Measurements from ENCODE around the gene GNB2. TPM values are rescaled to one million over a fixed set of nuclear protein-coding genes. Genes with fewer than 3 reads are reported as not detected.
"Not testable (repeated sequence)": the region's sequence is repeated elsewhere in the genome, so short reads cannot be mapped to it uniquely, and the experiment has no call there.

Gene GNB2
- total RNA-seq, 2 donors from 2014 or later = 196 to 198 TPM

DNA sequence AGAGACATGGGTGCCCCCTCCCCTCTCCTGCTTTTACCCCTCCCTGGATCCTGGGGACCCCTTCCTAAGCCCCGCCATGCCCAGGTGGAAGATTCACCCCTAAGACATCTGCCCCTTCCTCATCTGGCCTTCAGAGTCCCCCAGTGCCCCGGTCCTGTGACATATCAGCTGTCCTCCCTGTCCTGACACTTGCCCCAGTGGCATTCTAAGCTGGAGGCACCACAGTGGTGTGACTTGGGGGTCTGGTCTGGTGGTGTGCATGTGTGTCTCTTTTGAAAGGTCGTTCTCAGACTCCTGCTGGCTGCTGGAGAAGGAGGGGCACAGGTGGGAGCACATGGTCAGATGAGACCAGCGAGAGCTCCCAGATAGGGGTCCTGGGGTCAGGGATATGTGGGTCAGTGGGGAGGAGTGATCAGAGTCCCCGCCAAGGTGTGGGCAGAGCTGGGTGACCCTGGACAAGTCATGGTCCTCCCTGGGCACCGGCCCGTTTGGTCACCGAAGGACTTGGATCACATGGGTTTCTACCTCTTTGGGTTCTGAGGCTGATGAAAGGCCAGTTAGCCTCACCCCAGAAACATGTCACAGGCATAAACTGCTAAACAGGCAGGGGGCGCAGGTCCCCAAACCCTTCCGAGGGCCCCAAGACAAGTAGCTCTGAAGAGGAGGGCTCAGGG is 31.5 kb upstream of the GNB2 start:
- no peaks in the 10 kb centered on the region for H3K36me3 Mint-ChIP-seq (ENCODE audit: insufficient read depth in 2 of 2)
- no peak overlapping the region for H3K27ac Mint-ChIP-seq

DNA sequence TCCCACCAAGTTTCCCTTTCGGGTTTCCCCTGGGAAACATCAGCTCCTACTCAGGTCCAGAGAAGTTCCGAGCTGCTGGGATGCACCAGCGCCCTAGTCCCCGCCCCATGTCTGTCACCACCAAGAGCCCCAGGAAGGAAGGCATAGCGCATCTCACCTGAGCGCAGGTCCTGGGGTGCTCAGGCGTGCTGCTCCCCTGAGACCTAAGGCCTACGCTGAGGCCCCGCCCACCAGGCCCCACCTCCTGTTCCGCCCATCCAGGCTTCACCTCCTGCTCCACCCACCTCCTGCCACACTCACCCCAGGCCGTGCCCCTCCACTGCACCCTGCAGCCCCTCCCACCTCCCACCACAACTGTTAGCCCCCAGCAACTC is 31.0 kb upstream of the GNB2 start:
- H3K36me3 Mint-ChIP-seq (ENCODE audit: insufficient read depth in 2 of 2) = no peaks in the 10 kb centered on the region
- no peaks in the 10 kb centered on the region for H3K4me1 Mint-ChIP-seq (ENCODE audit: low read depth)
- ATAC-seq (replicated peaks in 1 of 2) (peak; percentile 36 to 49), DNase-seq (peak; percentile 19 to 29)
- H3K27me3 Mint-ChIP-seq (ENCODE audit: low read depth) = no peaks in the 10 kb centered on the region
- no peak overlapping the region for H3K27ac Mint-ChIP-seq
- no peak overlapping the region for H3K4me3 Mint-ChIP-seq
- H3K9me3 Mint-ChIP-seq = no peaks in the 10 kb centered on the region

More for the DNA sequence above, 31.5 kb upstream of the GNB2 start:
- ATAC-seq (replicated peaks in 1 of 2) = no peak
- no peaks in the 10 kb centered on the region for H3K27me3 Mint-ChIP-seq (ENCODE audit: low read depth)
- no peaks in the 10 kb centered on the region for H3K4me1 Mint-ChIP-seq (ENCODE audit: low read depth)
- no peak for DNase-seq
- H3K4me3 Mint-ChIP-seq = no peak overlapping the region
- H3K9me3 Mint-ChIP-seq = no peaks in the 10 kb centered on the region

DNA sequence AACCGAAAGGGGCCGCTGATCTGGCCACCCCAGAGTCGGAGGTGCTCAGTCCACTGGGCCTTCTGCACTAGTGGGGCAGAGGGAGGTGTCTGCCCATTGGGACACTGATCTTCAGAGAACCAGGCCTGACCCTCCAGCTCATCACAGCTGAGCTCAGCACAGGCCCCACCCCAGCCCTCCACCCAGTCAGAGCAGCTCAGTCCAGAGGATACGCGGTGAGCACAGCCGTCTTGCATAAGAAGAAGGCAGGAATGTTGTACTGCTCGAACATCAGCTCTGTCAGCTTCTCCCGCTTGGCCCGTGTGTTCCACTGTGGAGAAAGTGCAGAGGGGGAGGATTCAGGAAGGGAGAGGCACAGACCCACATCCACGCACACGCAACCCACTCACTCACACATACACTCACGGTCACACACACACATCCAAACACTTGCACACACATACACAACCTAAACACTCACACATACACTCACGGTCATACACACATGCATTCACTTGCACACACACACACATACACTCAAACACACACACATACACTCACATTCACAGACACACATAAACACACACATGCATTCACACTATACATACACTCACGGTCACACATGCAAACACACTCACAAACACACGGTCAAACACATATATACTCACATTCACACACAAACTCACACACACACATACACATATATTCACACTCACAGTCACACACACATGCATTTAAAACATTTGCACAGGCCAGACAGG is 23.5 kb upstream of the GNB2 start:
- Mint-ChIP-seq H3K36me3 (ENCODE audit: insufficient read depth in 2 of 2) (no peaks in the 10 kb centered on the region), H3K4me3 (no peak overlapping the region), H3K9me3 (no peaks in the 10 kb centered on the region), H3K4me1 (ENCODE audit: low read depth) (no peaks in the 10 kb centered on the region), H3K27me3 (ENCODE audit: low read depth) (peaks cover 13% of the 10 kb centered on the region), H3K27ac (no peak overlapping the region)
- DNase-seq (no peak), ATAC-seq (replicated peaks in 1 of 2) (no peak)

DNA sequence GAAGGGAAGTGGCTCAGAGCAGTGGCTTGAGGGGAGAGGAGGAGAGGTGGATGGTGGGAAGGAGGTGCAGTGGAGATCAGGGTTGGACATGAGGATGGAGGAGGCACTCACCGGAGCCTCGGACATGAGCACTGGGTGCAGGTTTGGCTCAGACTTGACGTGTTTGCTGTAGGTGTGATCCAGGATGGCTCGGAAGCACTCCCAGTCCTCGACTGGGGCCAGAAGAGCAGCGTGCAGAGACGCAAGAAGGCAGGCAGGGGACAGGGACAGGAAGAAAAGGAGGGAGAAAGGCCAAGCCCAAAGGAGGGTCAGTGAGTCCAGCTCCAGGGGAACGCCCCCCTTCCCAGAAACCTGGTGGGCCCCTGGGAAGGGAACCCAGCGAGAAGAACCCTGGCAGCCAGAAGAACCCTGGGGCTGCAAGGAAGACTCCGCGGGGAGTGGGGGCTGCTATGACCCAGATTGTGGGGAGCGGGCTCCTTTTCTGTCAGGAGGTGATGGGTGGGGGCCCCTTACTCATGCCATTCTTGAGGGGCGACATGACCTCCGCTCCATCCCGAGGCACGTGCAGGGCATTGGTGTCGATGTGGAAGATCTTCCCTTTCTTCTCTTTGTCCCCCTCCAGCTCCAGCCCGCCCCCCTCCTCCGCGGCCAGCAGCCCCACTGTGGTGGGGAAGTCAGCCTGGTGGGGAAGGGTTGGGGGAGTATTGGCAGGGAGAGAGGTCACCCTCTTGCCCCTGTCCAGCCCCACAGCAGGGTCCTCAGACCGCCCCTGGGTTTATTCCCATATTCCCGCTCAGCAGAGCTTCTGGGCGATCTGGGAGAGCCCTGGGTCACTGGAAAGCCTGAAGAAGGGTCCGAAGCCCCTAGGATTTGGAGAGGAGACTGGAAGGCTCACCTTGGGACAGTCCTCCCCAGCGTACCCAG is 18.4 kb upstream of the GNB2 start:
- ATAC-seq (replicated peaks in 1 of 2) = no peak
- H3K27ac Mint-ChIP-seq = no peak overlapping the region
- H3K36me3 Mint-ChIP-seq (ENCODE audit: insufficient read depth in 2 of 2) = no peaks in the 10 kb centered on the region
- no peaks in the 10 kb centered on the region for H3K4me1 Mint-ChIP-seq (ENCODE audit: low read depth)
- H3K27me3 Mint-ChIP-seq (ENCODE audit: low read depth) = peaks cover 40% of the 10 kb centered on the region
- no peak for DNase-seq
- no peak overlapping the region for H3K4me3 Mint-ChIP-seq
- no peaks in the 10 kb centered on the region for H3K9me3 Mint-ChIP-seq

DNA sequence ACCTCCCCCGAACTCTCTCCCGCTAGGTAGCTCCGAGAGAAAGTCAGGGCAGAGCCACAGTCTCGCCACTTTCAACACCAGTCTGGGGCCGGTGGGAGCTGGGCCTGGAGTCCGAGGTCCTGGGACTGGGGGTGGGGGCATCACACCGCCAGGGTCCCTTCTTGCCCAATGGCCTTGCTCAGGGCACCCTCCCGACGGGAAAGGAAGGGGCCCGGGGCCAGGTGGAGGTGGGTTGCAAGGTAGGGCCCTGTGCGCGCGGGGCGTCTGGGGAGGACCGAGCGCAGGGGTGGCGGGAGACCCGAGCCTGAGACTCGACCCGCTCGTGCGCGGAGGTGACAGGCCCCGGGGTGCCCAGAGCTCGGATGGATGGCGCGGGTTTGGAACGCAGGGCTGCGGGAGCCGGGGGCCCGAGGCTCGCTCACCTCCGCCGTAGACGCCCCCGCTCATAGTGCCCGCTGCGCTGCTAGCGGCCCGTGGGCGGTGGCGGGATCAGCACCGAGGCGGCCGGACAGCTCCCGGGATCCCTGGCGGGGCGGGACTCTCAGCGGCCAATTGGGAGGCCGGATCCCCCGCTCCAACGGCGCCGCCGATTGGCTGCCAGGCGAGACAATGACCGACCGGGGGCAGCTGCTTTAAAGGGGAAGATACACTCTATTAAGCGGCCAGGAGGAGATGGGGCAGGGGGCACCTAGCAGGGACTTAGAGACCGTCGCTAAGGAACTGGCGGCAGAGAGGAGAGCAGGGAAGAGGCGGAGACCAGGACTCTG is 17.4 kb upstream of the GNB2 start, which contains the start of gene ACTL6B:
ACTL6B (minus strand) TSS at position 541 of the 767 bp plus-strand sequence; CDS start at position 447, 94 bp downstream.
- H3K36me3 Mint-ChIP-seq (ENCODE audit: insufficient read depth in 2 of 2) = no peaks in the 10 kb centered on the region
- H3K27ac Mint-ChIP-seq = no peak within 1 kb of the TSS
- H3K4me3 Mint-ChIP-seq = peak within 1 kb of the TSS in 1 of 2 donors; percentile 27
- DNase-seq = peak; percentile 67 to 69
- ATAC-seq (replicated peaks in 1 of 2) = peak; percentile 64 to 76
- H3K9me3 Mint-ChIP-seq = no peaks in the 10 kb centered on the region
- peaks cover 40% of the 10 kb centered on the region for H3K27me3 Mint-ChIP-seq (ENCODE audit: low read depth)
- H3K4me1 Mint-ChIP-seq (ENCODE audit: low read depth) = no peaks in the 10 kb centered on the region

DNA sequence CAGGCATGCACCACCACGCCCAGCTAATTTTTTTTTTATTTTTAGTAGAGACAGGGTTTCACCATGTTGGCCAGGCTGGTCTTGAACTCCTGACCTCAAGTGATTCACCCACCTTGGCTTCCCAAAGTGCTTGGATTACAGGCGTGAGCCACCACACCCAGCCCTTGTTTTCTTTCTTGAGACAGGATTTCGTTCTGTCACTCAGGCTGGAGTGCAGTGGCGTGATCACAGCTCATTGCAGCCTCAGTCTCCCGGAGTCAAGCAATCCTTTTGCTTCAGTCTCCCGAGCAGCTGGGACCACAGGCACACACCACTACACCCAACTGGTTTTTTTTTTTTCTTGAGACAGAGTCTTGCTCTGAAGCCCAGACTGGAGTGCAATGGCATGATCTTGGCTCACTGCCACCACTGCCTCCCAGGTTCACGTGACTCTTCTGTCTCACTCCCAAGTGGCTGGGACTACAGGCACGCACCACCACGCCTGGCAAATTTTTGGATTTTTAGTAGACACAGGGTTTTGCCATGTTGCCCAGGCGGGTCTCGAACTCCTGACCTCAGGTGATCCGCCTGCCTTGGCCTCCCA is 11.3 kb upstream of the GNB2 start:
- not testable (repeated sequence) for ATAC-seq (replicated peaks in 1 of 2); DNase-seq; H3K27ac Mint-ChIP-seq; H3K9me3 Mint-ChIP-seq; H3K36me3 Mint-ChIP-seq (ENCODE audit: insufficient read depth in 2 of 2); H3K4me1 Mint-ChIP-seq (ENCODE audit: low read depth); H3K4me3 Mint-ChIP-seq
- H3K27me3 Mint-ChIP-seq (ENCODE audit: low read depth) = peaks cover 16% of the 10 kb centered on the region

- H3K36me3 Mint-ChIP-seq (ENCODE audit: insufficient read depth in 2 of 2) = no peaks in the 10 kb centered on the region
- DNase-seq (no peak), ATAC-seq (replicated peaks in 1 of 2) (no peak)
- H3K27ac Mint-ChIP-seq = no peak overlapping the region
- no peaks in the 10 kb centered on the region for H3K27me3 Mint-ChIP-seq (ENCODE audit: low read depth)
- H3K4me3 Mint-ChIP-seq = no peak overlapping the region
- no peaks in the 10 kb centered on the region for H3K9me3 Mint-ChIP-seq
- H3K4me1 Mint-ChIP-seq (ENCODE audit: low read depth) = no peaks in the 10 kb centered on the region
These were observed 8.3 kb upstream of the GNB2 start for GRCh38 chr7:100665168-100665726.

DNA sequence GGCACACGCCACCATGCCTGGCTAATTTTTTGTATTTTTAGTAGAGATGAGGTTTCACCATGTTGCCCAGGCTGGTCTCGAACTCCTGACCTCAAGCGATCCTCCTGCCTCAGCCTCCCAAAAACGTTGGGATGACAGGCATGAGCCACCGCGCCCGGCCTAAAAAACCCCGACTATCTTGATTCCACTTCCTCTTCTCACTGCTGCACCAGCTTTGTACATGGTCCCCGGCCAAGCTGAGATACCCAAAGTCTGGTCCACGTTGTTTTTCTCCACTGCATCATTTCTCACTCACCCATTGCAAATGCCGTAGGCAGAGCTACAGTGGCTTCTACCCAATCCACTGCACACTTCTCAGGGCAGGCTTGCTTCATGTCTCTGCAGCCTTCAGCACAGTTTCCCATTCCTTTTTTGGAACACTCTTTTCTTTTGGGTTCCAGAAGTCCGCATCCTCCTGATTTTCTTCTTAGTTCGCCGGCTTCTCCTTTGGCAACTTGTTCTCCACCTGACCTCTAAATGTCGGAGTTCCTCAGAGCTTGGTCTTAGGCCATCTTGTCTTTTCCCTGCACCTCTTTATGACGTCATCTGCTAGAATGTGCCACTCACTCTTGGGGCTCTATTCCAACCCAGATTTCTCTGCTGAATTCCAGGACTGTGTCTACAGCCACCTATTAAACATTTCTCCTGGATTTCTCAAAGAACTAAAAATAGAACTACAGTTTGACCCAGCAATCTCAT is 6.0 kb upstream of the GNB2 start:
- no peak overlapping the region for H3K4me3 Mint-ChIP-seq
- DNase-seq (no peak), ATAC-seq (replicated peaks in 1 of 2) (no peak)
- H3K9me3 Mint-ChIP-seq = no peaks in the 10 kb centered on the region
- H3K27ac Mint-ChIP-seq = no peak overlapping the region
- no peaks in the 10 kb centered on the region for H3K27me3 Mint-ChIP-seq (ENCODE audit: low read depth)
- H3K4me1 Mint-ChIP-seq (ENCODE audit: low read depth) = peaks cover 2% of the 10 kb centered on the region
- H3K36me3 Mint-ChIP-seq (ENCODE audit: insufficient read depth in 2 of 2) = no peaks in the 10 kb centered on the region

GRCh38 chr7:100668069-100668449 is 5.5 kb upstream of the GNB2 start:
- no peak overlapping the region for H3K4me3 Mint-ChIP-seq
- no peak overlapping the region for H3K27ac Mint-ChIP-seq
- peaks cover 8% of the 10 kb centered on the region for H3K4me1 Mint-ChIP-seq (ENCODE audit: low read depth)
- no peaks in the 10 kb centered on the region for H3K36me3 Mint-ChIP-seq (ENCODE audit: insufficient read depth in 2 of 2)
- no peaks in the 10 kb centered on the region for H3K9me3 Mint-ChIP-seq
- DNase-seq (no peak), ATAC-seq (replicated peaks in 1 of 2) (no peak)
- H3K27me3 Mint-ChIP-seq (ENCODE audit: low read depth) = no peaks in the 10 kb centered on the region

DNA sequence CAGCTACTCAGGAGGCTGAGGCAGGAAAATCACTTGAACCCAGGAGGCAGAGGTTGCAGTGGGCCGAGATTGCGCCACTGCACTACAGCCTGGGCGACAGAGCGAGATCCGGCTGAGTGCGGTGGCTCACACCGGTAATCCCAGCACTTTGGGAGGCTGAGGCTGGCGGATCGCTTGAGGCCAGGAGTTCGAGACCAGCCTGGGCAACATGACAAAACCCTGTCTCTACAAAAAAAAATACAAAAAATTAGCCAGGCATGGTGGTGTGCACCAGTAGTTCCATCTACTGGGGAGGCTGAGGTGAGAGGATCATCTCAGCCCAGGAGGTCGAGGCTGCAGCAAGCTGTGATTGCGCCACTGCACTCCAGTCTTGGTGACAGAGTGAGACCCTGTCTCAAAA is 4.4 kb upstream of the GNB2 start:
- not testable (repeated sequence) for H3K4me3 Mint-ChIP-seq; DNase-seq; H3K9me3 Mint-ChIP-seq; H3K4me1 Mint-ChIP-seq (ENCODE audit: low read depth); H3K36me3 Mint-ChIP-seq (ENCODE audit: insufficient read depth in 2 of 2); H3K27me3 Mint-ChIP-seq (ENCODE audit: low read depth); H3K27ac Mint-ChIP-seq; ATAC-seq (replicated peaks in 1 of 2)

- no peaks in the 10 kb centered on the region for H3K27me3 Mint-ChIP-seq (ENCODE audit: low read depth)
- no peaks in the 10 kb centered on the region for H3K9me3 Mint-ChIP-seq
- no peak overlapping the region for H3K4me3 Mint-ChIP-seq
- H3K27ac Mint-ChIP-seq = no peak overlapping the region
- H3K4me1 Mint-ChIP-seq (ENCODE audit: low read depth) = peaks cover 9% of the 10 kb centered on the region
- H3K36me3 Mint-ChIP-seq (ENCODE audit: insufficient read depth in 2 of 2) = peaks cover 0 to 3% of the 10 kb centered on the region in 2 donors
- DNase-seq (no peak), ATAC-seq (replicated peaks in 1 of 2) (no peak)
These were observed 3.5 kb upstream of the GNB2 start for GRCh38 chr7:100670074-100670473.

Data from activated T-cell treated with anti-CD3 and anti-CD28 coated beads, Interleukin-2, amount 50 U/mL, for 72 hours (primary cell).